ENCODE data around the gene LEMD2. TPM values are rescaled to one million over a fixed set of nuclear protein-coding genes. Genes with fewer than 3 reads are reported as not detected.

Gene LEMD2
- total RNA-seq, 1 experiment from 2014 or later: 42.1 TPM

DNA sequence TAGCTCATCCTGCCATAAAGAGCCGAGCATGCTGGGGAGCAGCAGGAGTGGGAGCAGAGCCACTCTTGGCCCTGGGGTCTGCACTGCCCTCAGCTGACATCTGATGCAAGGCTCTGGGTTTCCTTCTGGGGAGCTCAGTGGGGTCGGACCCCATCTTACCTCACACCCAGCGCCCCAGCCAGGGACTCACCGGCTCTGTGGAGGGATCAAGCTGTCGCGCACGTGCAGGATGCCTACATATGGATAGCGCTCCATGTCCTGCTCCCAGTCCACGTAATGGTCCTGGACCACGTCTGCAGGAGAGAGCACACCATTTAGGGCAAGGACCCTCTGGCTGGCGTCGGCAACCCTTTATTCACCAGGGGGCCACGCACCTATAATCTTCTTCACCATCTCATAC, 12.2 kb downstream of the LEMD2 start:
- DNase-seq (ENCODE audit: low spot score): no peak

DNA sequence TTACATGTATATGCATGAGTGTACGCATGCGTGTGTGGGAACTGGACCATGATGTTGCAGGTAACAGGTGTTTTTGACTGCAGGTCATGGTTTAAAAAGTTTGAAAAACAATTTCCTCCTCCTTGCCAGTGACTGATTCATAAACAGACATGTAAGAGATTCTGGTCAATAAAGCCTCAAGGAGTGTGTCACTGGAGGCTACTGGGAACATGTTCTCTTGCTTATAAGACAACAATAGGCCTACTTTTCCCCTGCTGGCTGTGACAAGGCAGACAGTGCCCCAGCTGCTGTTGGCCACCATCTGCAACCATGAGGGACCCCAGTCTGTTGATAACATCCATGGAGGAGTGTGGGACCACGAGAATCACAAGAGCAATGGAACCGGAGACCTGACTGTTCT, 12.7 kb downstream of the LEMD2 start:
- no peak for DNase-seq (ENCODE audit: low spot score)

DNA sequence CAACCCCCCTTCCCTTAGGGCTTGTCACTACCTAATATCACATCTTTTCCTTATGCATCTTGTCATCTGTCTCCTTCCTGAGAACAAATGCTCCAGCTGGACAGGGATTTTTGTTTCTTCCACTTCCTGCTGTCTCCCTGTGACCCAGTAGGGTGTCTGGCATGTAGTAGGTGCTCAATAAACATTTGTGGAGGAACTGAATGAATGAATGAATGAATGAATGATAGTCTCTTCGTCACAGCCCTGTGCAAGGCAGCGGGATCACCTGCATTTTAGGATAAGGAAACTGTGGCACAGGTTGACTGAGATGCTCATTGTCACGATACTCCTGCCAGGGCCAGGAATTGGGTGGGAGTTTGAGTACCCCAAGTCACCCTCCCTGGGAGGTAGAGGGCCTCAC, 14.2 kb downstream of the LEMD2 start:
- no peak for DNase-seq (ENCODE audit: low spot score)

DNA sequence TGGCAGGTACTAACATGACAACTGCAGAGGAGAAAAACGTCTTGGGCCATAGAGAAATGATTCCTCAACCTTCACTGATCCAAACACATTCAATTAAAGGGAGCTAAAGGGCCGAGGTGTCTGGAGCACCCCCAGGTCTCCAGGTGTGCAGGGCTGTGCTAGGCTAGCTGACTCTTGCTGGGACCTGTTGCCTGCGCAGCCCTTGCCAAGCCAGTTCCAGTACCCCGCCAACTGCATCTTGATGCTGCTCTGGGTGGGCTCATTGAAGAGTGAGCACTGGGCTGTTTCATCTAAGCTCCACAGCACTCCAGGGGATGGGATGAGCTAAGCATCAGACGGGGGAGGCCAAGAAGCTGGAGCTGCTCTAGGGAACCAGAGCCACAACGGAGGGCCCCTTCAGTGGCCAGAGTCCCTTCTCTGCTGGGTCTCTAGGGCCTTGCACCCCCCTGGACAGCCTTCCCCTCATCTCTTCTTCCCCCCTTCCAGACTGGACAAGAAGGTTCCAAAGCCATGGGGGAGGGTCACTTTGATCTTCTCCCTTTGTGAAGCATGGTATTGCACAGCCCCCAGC, 15.9 kb downstream of the LEMD2 start:
- DNase-seq (ENCODE audit: low spot score): no peak

DNA sequence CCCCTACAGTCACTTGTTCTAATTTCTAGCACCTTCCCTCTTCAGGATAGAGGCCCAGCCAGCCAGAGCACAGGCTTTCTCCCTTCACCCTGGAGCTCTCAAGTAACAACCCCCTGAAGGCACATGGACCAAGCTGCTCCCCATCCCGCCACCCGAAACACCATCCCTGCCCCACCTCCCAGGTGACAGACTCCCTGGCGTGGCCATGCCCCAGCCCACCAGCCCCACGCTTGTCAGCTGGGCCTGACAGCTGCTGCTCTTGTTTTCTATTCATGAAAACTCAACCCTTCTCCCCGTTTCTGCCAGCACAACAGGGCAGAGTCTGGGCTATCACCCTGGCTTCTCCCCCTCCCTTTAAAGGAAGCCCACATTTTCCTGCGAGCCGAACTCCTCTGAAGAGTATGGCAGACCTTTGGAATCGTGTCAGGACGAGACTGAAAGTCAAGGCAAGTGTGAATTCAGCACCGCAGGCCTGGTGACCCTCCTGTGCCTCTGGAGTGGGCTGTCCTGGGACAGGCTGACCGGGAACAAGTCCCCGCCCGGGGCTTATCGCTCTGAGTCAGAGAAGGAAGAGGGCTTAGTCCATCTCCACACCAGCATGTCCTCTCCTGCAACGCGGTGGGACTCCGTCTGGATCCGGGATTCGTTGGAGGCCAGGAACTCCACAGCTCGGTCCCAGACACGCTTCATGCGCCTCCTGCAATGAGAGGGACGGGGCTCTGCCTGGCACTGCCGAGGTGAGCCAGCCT, 16.7 kb downstream of the LEMD2 start:
- no peak for DNase-seq (ENCODE audit: low spot score)

DNA sequence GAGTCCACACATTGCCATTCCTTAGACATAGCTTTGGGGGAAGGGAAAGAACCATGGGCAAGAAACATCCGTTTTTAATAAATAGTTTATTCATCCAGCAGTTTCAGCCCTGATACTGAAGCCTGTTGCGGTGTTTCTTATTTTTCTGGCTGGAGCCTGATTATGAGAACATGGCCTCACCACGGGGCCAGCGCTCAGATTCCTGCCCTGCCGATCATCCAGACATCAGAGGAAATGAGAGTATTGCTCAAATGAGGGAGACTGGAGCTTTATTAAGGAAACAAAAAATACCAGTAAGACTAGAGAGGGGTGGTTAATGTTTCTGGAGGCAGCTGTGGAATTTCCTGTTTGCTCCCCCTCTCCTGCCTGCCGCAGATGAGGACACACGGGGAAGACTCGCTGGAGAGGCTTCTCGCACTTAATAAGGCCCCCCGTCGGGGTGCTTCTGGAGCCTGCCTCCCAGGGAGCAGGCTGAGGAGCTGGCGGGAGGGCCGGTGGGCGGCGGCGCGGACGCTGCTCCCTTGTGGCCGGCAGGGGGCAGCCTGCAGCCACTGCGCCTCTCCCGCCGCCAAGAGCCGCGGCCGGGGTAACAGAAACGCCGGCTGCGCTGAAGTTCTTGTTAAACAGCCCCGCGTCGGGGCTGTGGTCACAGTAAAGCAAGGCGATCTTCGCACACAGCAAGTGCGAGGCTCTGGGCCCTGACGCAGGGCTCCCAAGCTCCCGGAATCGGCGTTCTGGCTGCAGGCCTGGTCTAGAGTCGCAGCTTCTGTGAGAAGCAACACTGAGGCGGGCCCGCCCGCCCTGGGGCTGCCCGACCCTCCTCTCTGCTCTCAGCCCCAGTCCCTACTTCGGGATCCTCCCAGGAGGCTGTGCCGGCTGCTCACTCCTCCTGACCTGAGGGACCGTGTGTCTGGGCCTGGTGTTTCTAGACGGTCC, 17.5 kb downstream of the LEMD2 start:
- peak; percentile 80 for DNase-seq (ENCODE audit: low spot score)

DNA sequence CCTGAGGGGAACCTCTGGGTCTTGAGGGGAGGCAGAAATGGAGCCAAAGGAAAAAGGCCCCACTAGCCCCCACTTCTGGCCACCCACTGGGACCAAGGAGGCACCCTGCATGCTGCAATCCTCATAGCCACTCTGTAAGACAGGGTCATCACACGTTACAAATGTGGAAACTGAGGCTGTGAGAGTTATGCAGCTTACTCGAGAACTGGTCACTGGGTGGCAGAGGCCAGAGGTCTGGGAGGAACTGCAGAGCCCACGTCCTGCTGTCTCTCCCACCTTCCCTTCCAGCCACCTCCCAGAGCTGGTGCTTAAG, 18.1 kb downstream of the LEMD2 start:
- DNase-seq (ENCODE audit: low spot score): no peak

DNA sequence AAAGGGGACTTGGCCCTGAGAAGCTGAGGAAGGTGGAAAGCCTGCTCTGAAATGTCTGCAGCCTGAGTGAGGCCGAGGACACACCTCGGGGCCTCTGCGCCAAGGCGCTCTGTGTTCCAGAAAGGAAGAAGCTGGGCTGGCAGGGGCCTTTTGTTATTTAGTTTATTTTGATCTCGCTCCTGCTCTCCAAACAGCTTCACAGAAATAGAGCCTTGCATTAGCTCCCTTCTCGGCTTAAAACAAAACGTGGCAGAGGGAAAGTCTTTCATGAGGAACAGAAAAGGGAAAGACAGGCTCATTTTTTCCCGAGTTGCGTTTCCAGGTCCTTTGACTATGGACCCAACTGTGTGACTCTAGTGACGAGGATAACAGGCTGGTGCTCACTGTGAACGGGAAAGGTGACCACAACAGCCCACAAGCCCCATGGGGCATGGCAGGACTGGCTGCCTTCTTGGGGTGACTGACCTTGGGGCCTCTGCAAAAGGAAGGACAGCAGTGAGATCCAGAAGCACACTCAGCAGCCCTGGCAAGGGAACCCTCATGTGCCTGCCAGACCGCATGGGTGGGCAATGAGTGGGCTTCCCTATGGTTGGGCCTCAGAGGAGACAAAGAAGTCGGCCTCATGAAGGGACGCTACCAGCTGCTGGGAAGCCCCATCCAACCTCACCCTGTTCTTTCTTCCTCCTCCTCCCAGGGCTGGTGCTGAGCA, 18.7 kb downstream of the LEMD2 start:
- no peak for DNase-seq (ENCODE audit: low spot score)

DNA sequence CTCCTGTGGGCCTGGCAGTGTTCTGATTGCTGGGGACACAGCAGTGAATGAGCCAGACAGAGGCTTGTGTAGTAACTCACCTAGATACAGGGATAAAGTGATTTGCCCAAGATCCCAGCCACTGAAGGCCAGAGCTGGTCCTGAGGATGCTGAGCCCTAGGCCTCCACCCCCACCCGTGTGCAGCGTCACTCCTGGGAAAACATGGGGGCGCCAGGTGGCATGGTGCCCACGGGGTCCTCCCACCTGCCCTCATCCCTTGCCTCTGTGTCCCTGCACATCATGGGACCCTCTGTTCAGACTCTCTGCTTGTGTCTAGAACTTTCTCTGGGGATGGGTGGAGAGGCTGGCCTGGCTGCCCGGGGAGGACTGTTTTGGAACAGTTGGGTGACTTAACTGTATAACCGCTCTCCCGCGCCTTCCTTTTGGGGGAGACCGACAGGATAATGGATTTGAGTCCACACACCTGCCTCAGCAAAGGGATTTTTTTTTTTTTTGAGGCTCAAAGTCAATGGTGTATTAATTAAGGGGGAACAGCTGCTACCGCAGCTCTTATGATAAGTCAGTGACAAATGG, 19.6 kb downstream of the LEMD2 start:
- DNase-seq (ENCODE audit: low spot score): no peak

DNA sequence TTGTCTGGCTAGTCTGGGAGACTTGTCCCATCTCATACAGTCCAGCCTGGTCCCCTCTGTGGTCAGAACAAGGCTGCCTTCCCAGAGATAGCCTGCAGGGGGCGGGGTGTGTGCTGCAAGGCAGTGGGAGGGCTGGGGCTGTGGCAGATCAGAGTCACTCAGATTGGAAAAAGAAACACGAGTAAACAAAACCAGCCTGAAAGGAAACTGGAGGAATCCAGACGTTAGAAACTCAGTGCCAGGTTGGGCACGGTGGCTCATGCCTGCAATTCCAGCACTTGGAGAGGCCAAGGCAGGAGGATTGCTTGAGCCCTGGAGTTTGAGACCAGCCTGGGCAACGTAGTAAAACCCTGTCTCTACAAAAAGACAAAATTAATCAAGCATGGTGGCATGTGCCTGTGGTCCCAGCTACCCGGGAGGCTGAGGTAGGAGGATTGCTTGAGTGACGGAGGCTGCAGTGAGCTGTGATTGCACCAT, 20.2 kb downstream of the LEMD2 start:
- DNase-seq (ENCODE audit: low spot score): peak; percentile 78

DNA sequence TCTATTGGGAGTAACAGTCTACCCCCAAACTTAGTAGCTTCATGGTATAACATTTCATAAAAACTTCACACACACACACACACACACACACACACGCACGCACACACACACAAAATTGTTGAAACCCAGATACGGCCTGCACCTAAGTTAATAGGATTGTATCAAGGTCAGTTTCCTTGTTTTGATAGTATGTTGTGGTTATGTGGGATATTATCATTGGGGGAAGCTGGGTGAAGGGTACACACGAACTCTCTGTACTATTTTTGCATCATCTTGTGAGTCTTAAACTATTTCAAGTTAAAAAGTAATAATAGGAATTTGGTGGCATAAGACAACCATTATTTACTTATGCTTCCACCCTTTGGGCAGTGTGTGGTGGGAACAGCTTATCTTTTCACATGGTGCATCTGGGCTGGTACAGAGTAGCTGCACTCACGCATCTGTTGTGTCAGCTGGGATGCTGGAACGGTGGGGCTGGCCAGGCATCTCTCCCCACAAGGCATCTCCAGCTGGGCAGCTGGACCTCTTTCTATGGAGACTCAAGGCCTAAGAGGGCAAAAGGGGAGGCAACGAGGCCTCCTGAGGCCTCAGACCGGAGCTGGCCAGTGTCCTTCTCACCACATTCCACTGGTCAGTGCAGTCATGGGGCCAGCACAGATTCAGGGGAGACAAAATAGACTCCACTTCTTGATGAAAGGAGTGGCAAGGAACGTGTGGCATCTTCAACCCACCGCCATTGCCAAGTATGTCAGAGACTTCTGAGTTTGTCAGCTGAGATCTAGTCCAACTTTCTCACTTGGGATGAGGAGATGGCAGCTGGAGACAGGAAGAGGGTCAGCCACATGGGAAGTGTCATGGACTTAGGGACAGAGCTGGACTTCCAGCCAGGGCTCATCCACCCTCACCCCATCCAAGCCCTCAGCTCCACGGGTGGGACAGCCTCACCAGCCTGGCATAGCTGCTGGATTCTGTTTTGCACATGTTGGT, 21.7 kb downstream of the LEMD2 start:
- DNase-seq (ENCODE audit: low spot score): no peak

DNA sequence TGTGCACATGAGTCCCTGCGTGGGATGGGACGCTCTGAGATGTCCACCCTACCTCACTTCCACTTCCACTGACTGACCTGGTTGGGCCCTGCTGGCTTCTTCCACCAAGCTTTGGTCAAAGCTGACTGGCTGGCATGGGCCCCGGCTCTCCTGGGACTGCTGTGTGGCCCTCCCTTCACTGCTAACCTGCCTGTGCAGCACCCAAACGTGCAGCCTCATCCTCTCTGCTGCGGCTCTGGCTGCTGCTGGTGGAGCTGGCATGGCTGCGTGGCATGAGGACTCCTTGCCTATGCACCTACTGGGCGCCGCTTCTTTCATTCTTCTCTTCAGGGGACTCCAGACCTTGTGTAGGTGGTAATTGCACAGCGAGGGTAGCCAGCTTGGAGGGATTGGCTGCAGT, 23.6 kb downstream of the LEMD2 start:
- DNase-seq (ENCODE audit: low spot score): no peak

DNA sequence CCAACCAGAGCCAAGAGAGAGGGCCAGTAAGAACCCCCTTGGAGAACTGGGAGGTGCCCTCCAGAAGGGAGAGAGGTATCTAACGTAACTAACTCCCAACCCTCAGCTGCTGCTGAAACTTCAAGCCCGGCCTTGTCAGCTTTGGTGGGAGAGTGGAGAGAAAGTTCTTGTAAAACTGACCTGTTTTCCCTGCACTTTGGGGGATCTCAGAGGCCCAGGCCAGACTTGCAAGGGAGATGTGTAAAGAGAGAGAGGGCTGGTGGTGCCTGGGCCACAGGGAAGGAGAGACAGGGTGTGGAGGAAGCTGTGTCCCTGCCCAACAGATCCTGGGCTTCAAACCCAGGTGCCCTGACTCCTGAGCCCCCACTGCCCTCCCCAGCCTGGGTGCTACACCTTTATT, 24.9 kb downstream of the LEMD2 start:
- DNase-seq (ENCODE audit: low spot score): no peak

DNA sequence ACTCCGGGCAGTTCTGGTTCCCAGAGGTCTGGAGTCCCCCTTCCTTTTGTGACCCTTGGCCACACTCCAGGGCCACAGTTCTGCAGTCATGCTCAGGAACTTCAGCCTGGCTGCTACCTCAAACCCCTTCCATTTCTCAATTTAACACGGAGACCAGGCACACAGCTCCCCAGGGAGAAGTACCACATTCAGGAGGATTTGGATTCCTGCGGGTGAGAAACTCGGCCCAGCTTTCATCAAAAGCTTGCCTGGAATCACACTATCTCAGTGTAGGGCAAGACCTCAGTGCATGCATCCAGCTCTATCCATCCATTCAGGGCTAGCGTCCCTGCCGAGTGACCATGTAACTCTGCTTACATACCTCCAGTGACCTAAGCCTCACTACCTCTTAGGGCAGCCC, 25.4 kb downstream of the LEMD2 start:
- DNase-seq (ENCODE audit: low spot score): no peak

DNA sequence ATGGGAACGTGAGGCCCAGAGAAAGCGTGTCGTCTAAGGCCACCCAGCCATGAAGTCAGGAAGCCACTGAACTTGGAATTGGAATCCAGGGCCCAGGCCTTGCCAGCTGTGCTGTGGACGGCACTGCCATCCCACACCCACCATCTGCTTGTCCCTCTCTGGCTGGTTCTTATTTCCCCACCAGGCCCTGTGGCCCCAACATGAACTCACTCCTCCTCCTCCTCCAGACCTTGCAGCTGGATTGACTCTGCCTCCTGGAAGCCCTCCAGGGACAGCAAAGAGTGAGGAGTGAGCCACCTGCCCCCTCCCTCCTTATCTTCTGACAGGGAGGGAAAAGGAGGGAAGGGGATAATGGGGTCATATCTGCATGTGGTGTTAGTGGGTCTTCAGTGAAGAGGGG, 26.2 kb downstream of the LEMD2 start:
- DNase-seq (ENCODE audit: low spot score): no peak

DNA sequence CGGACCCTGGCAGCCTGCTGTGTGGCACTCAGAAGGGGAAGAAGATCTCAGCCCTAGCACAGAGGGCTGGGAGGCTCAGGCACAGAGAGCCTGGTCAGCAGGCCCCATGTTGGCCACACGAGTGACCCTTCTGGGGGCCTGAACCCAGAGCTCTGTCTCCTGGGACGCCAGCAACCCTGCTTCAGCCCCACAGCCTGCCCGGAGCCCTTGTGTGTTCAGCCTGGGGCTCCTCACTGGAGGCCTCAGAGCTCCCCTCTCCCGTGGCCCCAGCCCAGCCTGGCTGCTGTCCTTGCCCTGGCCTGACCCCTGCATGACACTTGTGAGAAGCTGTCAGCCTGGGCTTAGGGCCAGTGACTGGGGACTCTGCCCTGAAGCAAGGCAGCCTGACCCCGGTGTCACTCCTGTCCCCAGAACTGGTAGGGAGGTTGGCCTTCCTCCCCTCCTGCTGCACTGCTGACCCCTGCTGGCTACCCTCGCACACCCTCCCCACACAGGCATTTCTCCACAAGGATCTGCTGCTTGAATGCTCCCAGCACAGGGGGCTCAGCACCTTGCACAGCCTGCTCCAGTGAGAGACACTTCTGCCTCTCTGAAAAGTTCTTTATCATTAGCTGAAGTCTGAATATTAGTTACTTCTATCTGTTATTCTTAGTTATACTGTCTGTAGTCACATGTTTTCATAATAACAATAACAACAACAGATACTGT, 26.9 kb downstream of the LEMD2 start:
- peak; percentile 73 for DNase-seq (ENCODE audit: low spot score)

DNA sequence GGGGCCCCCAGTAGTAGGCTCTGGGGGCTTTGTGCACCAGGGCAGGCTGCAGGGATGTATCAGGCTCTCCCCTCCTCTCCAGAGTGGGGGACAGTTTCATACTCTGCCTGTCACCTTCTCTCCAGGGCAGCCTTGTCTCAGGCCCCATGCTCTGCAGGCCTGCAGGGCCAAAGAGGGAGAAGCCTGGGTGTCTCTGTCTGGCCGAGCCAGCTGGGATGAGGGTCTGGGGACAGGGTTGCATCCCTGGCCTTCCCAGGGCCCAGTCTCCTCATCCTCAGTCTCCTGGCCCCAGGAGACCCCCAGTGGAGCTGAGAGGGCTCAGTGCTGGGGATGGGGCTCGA, 27.4 kb downstream of the LEMD2 start:
- DNase-seq (ENCODE audit: low spot score): no peak

DNA sequence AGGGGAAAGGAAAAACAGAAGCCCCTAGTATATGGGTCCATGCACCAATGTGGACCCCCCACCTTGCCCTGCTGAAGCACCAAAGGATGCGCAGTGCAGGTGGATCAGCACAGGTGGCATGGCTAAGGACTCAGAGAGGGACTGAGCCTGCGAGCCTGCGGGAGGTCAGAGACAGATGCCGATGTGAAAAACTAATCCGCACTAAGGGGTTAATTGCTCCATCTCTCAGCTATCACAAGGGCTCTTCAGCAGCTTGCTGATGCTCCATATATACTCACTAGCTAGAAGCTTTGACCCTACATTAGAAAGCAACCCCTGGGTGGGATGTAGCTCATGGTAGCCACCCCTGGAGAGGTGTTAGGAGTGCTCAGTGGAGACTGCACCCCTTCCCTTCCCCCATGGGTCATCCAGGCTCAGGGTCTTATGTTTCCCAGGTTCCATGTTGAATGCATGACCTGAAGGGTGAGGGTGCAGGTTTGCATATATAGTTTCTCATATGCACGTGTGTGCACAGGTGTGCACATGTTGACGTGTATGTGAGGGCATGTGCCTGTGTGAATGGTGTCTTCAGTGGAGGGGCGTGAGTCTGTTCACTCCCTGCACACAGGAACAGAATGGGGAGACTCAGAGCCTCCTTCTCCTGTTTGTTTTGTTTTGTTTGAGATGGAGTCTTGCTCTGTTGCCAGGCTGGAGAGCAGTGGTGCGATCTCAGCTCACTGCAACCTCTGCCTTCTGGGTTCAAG, 28.9 kb downstream of the LEMD2 start:
- DNase-seq (ENCODE audit: low spot score): no peak

DNA sequence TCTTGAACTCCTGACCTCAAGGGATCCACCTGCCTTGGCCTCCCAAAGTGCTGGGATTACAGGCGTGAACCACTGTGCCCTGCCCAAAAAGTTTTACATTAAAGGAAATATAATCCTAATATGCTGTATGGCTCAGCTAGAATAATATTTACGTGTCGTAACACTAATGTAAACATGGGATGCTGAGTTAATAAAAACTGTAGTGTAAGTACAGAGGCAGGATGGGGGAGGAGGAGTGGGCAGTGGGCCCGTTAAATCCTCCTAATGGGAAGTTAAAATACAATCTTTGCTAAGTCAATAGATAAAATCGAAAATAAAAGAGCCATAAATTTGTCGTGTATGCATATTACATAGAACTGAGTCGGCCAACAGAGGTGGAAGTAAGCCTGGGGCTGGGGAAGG, 30.1 kb downstream of the LEMD2 start:
- DNase-seq (ENCODE audit: low spot score): no peak
